ENCODE measurements around the gene NDUFS7.
"Not testable (repeated sequence)": the region's sequence is repeated elsewhere in the genome, so short reads cannot be mapped to it uniquely, and the experiment has no call there.

The NDUFS7 gene

GRCh38 chr19:1418951-1419738, 35.4 kb downstream of the NDUFS7 start:
- DNase-seq (ENCODE audit: low read depth): no peak

- not testable (repeated sequence) for DNase-seq (ENCODE audit: low read depth)
These were observed 36.4 kb downstream of the NDUFS7 start for GRCh38 chr19:1420085-1420484.

- DNase-seq (ENCODE audit: low read depth): no peak
These were observed 36.9 kb downstream of the NDUFS7 start for GRCh38 chr19:1420590-1420989.

- DNase-seq (ENCODE audit: low read depth): no peak
These were observed 37.7 kb downstream of the NDUFS7 start for GRCh38 chr19:1421218-1421957.

- DNase-seq (ENCODE audit: low read depth): no peak
These were observed 38.2 kb downstream of the NDUFS7 start for GRCh38 chr19:1421958-1422305.

- no peak for DNase-seq (ENCODE audit: low read depth)
These were observed 38.7 kb downstream of the NDUFS7 start for GRCh38 chr19:1422360-1422759.

- DNase-seq (ENCODE audit: low read depth): no peak
These were observed 39.2 kb downstream of the NDUFS7 start for GRCh38 chr19:1422943-1423342.

- DNase-seq (ENCODE audit: low read depth): no peak
These were observed 39.9 kb downstream of the NDUFS7 start for GRCh38 chr19:1423436-1424191.

GRCh38 chr19:1424192-1424955, 40.7 kb downstream of the NDUFS7 start:
- DNase-seq (ENCODE audit: low read depth): no peak

- DNase-seq (ENCODE audit: low read depth): no peak
These were observed 41.6 kb downstream of the NDUFS7 start for GRCh38 chr19:1425102-1425837.

GRCh38 chr19:1425902-1426301, 42.2 kb downstream of the NDUFS7 start:
- no peak for DNase-seq (ENCODE audit: low read depth)

GRCh38 chr19:1426736-1427135, 43.0 kb downstream of the NDUFS7 start:
- no peak for DNase-seq (ENCODE audit: low read depth)

GRCh38 chr19:1427221-1427920, 43.7 kb downstream of the NDUFS7 start:
- DNase-seq (ENCODE audit: low read depth): no peak

- no peak for DNase-seq (ENCODE audit: low read depth)
These were observed 45.2 kb downstream of the NDUFS7 start for GRCh38 chr19:1428738-1429391.

GRCh38 chr19:1429750-1430149, 46.0 kb downstream of the NDUFS7 start:
- no peak for DNase-seq (ENCODE audit: low read depth)

- DNase-seq (ENCODE audit: low read depth): no peak
These were observed 46.5 kb downstream of the NDUFS7 start for GRCh38 chr19:1430246-1430645.

GRCh38 chr19:1431759-1432506, 48.2 kb downstream of the NDUFS7 start:
- no peak for DNase-seq (ENCODE audit: low read depth)

- no peak for DNase-seq (ENCODE audit: low read depth)
These were observed 48.8 kb downstream of the NDUFS7 start for GRCh38 chr19:1432507-1432887.

All from activated T-cell treated with anti-CD3 and anti-CD28 coated beads for 24 hours (primary cell).